ENCODE measurements around the gene GNAQ. TPM values are rescaled to one million over a fixed set of nuclear protein-coding genes. Genes with fewer than 3 reads are reported as not detected.

GNAQ gene
- total RNA-seq, 1 experiment from 2014 or later: 48.6 TPM

DNA sequence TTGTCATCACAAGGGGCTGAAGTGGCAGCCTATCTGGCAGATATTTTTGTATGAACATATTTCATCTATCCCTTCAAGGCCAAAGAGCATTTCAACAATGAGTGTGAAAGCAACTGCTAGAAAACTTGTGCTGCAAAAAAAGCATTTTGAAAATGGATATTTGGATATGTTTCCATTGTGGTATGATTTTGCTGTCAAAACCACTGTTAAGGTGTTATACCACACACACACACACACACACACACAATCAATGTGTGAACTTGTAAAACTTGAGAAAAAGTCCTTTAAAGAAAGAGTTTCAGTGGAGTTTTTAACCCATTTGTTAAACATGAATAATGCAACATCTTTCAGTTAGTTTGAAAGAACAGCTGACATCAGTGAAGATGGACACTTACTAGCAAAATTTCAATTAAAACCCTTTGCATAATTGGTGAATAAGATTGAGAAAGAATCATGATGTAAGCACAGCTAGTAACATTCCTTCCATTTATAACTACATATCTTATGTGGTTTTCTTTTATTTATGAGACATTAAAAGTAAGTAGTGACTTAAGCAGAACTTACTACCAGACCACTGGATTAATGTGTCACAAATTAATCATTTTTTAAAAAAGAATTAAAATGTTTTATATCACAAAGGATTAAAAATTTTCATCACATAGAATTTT is 200.9 kb downstream of the GNAQ start:
- Histone ChIP-seq H2AFZ (ENCODE audit: low read length) (no peak overlapping the region), H3K23me2 (ENCODE audit: insufficient read length, low read depth, low read length, poor library complexity, severe bottlenecking) (no peaks in the 10 kb centered on the region), H3K79me1 (ENCODE audit: insufficient read depth, low read depth, low read length, poor library complexity, severe bottlenecking) (peaks cover 3% of the 10 kb centered on the region), H3K79me2 (ENCODE audit: insufficient read depth, low read length) (peaks cover 2% of the 10 kb centered on the region; the same call in 1 of the 2 replicates), H4K91ac (ENCODE audit: insufficient read length, low read depth, low read length) (no peak overlapping the region), H3K27me3 (ENCODE audit: insufficient read depth, low read length) (no peaks in the 10 kb centered on the region), H3K4me2 (ENCODE audit: insufficient read depth, insufficient read length, low read length) (no peak overlapping the region), H2AK5ac (ENCODE audit: insufficient read length, low read length) (no peak overlapping the region), H3K56ac (ENCODE audit: insufficient read length, low read depth, low read length) (no peak overlapping the region), H3K23ac (ENCODE audit: insufficient read length, low read depth, low read length) (no peak overlapping the region), H2BK12ac (ENCODE audit: insufficient read length, low read depth, low read length) (no peak overlapping the region), H4K8ac (replicated peaks; ENCODE audit: insufficient read length, low read depth, low read length) (no peak overlapping the region), H3K9me3 (ENCODE audit: control insufficient read depth, low read depth, low read length) (no peaks in the 10 kb centered on the region), H3K4ac (ENCODE audit: low read depth, low read length) (no peak overlapping the region), H4K20me1 (ENCODE audit: control insufficient read depth, insufficient read depth, insufficient read length) (peaks cover 2% of the 10 kb centered on the region), H3K27ac (ENCODE audit: insufficient read length, low read depth, low read length) (no peak overlapping the region), H4K5ac (ENCODE audit: insufficient read length, low read depth, low read length) (no peak overlapping the region), H3K14ac (ENCODE audit: insufficient read depth, low read length) (no peak overlapping the region), H2BK120ac (ENCODE audit: low read depth, low read length, poor library complexity, severe bottlenecking) (no peak overlapping the region), H3K18ac (ENCODE audit: insufficient read length, low read depth, low read length) (no peak overlapping the region), H2BK20ac (ENCODE audit: low read depth, low read length, poor library complexity, severe bottlenecking) (no peak overlapping the region), H3K4me1 (ENCODE audit: insufficient read depth, low read length) (no peaks in the 10 kb centered on the region), H3K9ac (ENCODE audit: extremely low read depth, insufficient read length, low read length) (no peak overlapping the region), H2BK5ac (ENCODE audit: insufficient read length, low read length) (no peak overlapping the region), H3T11ph (ENCODE audit: low read length) (no peak overlapping the region), H2BK15ac (ENCODE audit: low read depth, low read length) (no peak overlapping the region)
- Mint-ChIP-seq H3K36me3 (ENCODE audit: insufficient read depth in 1 of 3, low read depth in 3 of 3) (no peaks in the 10 kb centered on the region), H3K4me1 (no peaks in the 10 kb centered on the region), H3K27me3 (ENCODE audit: low read depth) (no peaks in the 10 kb centered on the region), H3K27ac (no peak overlapping the region), H3K4me3 (no peak overlapping the region), H3K9me3 (no peaks in the 10 kb centered on the region)
- no peak for DNase-seq
- TF ChIP-seq, protein P1, sequence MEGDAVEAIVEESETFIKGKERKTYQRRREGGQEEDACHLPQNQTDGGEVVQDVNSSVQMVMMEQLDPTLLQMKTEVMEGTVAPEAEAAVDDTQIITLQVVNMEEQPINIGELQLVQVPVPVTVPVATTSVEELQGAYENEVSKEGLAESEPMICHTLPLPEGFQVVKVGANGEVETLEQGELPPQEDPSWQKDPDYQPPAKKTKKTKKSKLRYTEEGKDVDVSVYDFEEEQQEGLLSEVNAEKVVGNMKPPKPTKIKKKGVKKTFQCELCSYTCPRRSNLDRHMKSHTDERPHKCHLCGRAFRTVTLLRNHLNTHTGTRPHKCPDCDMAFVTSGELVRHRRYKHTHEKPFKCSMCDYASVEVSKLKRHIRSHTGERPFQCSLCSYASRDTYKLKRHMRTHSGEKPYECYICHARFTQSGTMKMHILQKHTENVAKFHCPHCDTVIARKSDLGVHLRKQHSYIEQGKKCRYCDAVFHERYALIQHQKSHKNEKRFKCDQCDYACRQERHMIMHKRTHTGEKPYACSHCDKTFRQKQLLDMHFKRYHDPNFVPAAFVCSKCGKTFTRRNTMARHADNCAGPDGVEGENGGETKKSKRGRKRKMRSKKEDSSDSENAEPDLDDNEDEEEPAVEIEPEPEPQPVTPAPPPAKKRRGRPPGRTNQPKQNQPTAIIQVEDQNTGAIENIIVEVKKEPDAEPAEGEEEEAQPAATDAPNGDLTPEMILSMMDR (conservative IDR thresholded peaks at IDR 0.05): no peak
